HG02884 (cell line): ENCODE data around the gene ACTR2.
"Not testable (repeated sequence)": the region's sequence is repeated elsewhere in the genome, so short reads cannot be mapped to it uniquely, and the experiment has no call there.

Experiments
- ATAC-seq: cut with Tn5 transposase; IDR thresholded peaks from one replicate; pipeline ENCODE4 v1.9.1; 2021; ENCODE audit warnings: mild to moderate bottlenecking, moderate library complexity; ENCODE audit not compliant: unreplicated experiment

Gene ACTR2

DNA sequence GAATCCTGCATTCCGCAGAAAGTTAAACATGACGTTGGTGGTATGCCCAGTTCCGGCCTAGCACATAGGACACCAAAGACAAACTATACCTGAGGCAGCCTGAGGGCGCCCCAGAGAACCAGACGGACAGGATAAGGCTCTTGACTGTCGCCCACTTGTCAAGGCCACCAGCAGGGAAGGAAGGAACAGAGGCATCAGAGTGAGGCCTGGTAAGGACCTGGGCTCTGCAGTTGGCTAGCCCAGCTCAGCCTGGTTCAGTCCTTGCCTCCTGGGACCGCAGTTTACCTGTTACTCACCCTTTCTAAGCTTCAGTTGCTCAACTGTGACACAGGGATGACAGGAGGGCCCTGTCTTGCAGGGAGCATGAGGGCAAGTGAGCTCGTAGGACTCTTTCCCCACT is 82.1 kb downstream of the ACTR2 start:
- no peak for ATAC-seq

DNA sequence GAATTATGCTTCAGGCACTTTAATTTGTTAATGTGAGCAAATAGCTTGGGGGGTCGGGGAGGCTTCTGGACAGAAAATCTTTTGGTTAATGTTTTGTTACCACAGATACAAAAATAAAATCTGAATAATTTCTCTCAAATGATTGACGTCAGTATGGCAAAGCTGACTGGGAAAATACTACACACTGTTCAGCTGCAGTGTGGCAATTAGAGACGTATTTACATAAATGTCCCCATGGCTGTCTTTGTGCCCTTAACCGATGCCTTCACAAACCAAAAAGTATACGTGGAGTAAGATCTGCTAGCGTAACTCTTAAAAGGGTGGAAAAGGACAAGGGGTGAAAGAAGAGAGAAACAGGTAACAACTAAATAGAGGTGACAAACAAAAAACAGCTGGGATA is 83.4 kb downstream of the ACTR2 start:
- ATAC-seq: no peak

DNA sequence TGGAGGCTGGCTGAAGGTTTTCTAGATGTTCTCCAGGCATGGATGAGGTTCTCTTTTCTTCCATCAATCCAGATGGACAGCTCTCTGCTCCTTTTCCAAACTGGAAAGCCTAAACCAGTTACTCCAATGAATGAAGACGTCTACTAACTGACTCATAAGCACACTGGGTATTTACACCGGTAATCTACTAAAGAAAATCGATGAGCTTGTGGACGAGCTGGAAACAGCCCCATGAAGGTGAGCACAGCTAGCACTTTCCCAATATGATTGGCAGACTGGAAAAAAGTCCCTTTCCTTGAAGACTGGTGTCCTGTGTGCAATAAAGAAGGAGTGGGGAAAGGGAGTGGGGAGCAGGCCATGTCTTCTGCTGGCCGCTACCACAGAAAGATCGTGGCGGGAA is 84.0 kb downstream of the ACTR2 start:
- no peak for ATAC-seq

DNA sequence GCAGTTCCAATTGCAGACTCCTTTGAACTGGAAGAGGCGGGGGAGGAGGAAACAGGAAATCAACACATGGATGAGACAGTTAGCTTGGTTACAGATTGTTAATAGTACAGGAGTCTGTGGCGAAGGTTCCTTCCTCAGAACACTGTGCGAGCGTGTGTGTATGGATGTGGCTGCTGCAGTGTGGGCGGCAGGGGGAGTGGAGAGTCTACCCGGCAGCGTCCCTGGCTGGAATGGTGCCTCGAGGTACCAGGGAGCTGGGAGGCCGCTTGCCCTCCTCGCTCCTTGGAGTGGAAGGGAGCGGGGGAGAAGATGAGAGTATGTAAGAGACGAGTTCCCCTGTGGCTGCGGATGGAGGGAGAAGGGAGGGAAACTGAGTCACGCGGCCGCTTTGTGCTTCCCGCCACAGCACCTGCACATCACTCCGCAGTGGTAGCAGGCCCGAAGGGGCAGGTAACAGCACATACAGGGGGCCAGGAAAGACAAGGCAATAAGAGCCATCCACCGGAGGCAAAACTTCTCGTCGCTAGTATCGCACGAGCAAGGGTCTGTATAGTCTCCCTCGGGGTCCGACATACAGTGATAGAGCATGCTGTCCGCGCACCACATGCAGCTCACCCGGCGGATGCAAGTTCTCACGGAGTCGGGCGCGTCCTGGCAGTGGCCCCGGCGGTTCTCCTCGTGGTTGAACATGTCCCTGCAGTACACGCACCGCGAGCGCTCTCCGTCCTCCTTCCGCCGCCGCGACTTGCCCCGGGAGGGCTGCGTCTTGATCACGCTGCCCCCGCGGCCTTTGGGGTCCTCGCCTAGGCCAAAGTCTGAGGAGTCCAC is 85.7 kb downstream of the ACTR2 start:
- ATAC-seq: no peak

DNA sequence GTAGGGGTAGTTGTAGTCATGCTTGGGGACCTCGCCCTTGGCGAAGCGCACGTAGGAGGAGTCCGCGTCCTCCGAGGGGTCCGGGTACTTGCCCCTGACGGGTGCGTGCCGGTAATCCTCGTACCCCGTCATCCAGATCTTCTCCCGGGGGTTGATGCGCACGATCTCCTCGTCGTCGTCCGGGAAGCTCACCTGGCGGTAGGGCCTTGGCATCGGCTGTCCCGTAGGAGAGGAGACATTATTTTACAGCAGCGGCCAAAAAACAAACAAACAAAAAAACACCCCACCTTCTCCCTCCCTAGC is 86.3 kb downstream of the ACTR2 start:
- no peak for ATAC-seq

DNA sequence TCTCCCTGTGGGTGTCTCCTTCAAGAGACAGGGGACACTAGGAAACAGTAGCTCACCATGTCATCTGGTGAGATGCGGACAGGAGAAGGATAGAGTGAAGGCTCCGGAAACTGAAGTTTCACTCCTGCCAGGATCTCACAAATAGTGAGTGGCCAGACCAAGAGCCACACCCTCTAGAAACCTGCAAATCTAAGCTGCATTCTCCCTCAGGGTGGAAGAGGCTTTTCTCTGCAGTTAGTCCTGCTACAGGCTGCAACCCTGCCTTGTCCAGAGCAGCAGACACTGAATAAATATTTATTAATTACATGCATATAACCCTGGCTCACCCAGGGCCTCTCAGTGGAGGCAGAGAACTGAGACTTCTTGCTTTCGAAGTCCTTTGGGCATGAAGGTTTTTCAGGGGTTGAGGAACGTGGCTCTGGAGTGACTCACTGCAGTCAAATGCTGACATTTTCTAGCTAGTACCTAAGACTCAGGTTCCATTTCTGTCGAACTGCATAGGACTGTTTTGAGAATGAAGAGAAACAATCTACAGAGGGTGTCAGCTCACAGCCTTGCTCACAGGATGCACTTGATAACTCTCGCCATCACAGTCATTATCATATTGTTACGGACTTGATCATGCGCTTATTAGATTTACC is 87.3 kb downstream of the ACTR2 start:
- no peak for ATAC-seq

DNA sequence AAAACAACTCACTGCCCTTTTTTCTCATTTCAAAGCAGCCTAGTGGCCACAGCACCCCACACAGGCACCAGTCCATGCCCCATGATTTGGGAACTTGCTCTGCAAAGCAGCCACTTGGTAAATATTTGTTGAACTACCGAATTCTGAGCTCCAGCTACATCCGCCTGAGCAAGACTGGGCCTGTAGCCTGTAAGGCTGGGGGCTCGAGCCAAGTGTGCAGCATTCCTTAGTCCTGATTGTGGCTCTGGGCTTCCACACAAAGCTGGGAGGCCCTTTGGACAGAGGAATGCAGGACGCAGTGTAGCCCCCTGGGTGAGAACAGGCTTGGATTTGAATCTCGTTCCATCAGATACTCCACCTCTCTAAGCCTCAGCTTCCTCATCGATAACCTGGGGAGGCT is 88.4 kb downstream of the ACTR2 start:
- ATAC-seq: no peak

DNA sequence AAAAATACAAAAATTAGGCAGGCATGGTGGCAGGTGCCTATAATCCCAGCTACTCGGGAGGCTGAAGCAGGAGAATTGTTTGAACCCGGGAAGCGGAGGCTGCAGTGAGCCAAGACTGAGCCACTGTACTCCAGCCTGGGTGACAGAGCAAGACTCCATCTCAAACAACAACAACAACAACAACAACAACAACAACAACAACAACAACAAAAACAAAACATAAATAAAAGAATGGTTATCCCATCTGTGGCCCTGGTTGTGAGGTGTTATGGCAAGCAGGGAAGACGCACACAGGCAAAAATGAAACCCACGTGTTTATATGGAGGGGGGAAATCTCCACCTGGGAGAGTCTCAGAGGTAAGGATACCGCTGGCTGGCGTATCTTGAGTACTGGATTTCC is 89.7 kb downstream of the ACTR2 start:
- not testable (repeated sequence) for ATAC-seq

DNA sequence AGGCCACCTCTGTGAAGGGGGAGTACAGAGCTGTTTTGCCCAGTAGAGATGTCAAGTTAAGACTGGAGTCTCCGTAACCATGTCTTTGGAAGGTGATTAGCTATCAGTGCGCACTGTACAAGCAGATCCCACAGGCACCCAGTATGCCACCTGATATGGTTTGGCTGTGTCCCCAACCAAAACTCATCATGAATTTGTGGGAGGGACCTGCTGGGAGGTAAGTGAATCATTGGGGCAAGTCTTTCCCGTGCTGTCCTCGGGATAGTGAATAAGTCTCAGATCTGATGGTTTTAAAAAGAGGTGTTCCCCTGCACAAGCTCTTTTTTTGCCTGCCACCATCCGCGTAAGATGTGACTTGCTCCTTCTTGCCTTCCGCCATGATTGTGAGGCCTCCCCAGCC is 90.2 kb downstream of the ACTR2 start:
- no peak for ATAC-seq

DNA sequence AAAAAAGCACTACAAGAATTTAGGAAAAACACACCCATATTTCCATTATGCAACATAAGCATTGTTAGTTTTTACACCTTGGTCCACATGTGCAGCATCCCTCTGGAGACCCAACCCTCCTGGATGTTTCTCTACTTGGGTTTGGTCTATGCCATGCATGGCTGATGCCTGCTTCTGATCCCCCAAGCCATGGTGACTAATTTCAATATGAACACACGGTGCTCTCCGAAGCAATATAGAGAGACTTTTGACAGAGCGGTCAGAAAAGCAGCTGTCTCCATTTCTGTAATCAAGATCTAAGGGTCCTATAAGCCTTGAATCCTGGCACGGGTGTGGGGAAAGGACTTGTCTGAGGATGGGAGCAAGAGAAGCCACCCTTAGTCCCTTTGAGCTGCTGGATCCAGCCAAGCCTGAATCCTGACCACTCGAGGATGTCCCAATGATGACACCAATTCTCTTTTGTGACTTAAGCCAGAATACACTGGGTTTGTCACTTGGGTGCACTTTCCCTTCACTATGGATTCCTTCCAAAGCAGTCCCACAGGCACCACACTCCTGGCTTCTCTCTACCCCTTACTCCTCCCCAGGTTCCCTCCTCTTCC is 91.5 kb downstream of the ACTR2 start:
- ATAC-seq: no peak

DNA sequence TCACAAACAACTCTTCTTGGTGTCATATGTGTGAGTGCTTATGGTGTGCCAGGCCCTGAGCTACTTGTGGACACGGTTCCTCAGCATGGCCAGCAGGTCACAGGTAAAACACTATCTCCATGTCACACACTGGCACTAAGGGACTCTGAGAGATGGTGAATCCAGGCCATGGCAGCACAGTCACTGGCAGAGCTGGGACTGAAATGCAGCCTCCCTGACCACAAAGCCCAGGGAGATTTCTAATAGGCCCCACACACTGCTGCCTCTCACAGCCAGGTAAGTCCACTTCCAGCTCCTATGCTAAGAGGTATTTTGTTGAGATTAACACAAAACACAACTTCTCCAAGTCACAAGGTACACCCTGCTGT is 92.0 kb downstream of the ACTR2 start:
- no peak for ATAC-seq

DNA sequence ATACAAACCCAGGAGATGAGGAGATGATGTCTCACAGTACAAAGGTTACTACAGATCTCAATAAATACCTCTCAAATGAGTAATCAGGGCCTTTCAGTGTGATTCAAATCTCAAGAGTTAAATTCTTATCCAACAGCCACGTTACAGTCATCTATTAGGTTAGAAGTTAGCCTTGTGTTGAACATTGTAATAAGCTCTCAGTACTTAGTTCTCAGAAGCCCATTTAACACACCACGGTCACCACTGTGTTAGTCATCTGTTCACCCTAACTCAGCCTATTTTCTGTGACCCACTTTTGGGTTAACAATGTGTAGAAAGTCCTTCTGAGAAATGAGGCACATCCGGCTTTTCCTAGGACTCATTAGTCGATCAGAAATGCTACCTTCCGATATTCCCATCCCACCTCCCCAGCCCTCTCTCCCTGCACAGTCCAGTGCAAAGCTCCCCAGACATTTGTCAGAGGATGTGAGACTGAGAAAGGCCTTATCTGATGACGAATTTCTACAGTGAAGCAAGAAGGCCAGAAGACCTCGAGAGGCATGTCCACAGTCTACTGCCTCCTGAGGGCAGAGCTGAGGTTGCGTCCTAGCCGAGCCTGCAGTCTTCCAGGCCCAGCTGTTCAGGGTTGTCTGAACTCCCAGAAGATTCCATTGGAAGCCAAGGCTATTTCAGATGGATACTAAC is 92.6 kb downstream of the ACTR2 start:
- peak; percentile 70 for ATAC-seq
